Measurements from ENCODE around the gene NTSR2. TPM values are rescaled to one million over a fixed set of nuclear protein-coding genes. Genes with fewer than 3 reads are reported as not detected.

Gene NTSR2
- total RNA-seq, 1 donor from 2014 or later = not detected

- Histone ChIP-seq H3K36me3 (no peaks in the 10 kb centered on the region), H3K27ac (no peak overlapping the region), H3K27me3 (no peaks in the 10 kb centered on the region), H3K4me3 (no peak overlapping the region), H3K9me3 (no peaks in the 10 kb centered on the region), H3K4me1 (peaks cover 4% of the 10 kb centered on the region)
- no peak for DNase-seq (ENCODE audit: extremely low spot score in 2 of 2)
- TF ChIP-seq POLR2A (IDR thresholded peaks at IDR 0.05) = no peak
- TF ChIP-seq CTCF (IDR thresholded peaks at IDR 0.05) = no peak
- TF ChIP-seq POLR2AphosphoS5 (IDR thresholded peaks at IDR 0.05; ENCODE audit: insufficient read depth in 1 of 2, low read depth in 1 of 2) = no peak
- intact Hi-C loops (cut with DNase I) = no loop called here
Observed at GRCh38 chr2:11705711-11706110, 35.7 kb upstream of the NTSR2 start.

DNA sequence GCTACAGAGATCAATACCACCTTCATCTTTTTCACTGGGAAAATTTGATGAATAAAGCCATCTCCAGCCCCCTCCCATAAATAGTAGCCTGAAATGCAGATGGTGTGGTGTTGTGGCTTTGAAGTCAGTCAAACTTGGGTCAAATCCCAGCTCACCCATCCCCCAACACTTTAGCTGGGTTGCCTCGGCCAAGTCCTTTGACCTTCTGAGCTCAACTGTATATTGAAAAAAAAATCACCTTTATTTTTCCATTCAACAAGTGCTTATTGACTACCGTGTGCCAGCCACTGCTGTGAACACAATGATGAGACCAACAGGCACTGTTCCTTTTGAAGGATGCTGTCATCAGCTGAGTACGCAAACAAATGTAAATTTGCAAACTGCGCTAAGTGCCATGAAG lies 35.1 kb upstream of the NTSR2 start:
- no peak for DNase-seq (ENCODE audit: extremely low spot score in 2 of 2)
- H3K27me3 ChIP-seq = no peaks in the 10 kb centered on the region
- TF ChIP-seq CTCF (IDR thresholded peaks at IDR 0.05) = no peak
- no peak for TF ChIP-seq POLR2A (IDR thresholded peaks at IDR 0.05)
- no peak for TF ChIP-seq POLR2AphosphoS5 (IDR thresholded peaks at IDR 0.05; ENCODE audit: insufficient read depth in 1 of 2, low read depth in 1 of 2)
- H3K36me3 ChIP-seq = no peaks in the 10 kb centered on the region
- no peaks in the 10 kb centered on the region for H3K9me3 ChIP-seq
- no peak overlapping the region for H3K4me3 ChIP-seq
- no peaks in the 10 kb centered on the region for H3K4me1 ChIP-seq
- intact Hi-C loops (cut with DNase I) = no loop called here
- H3K27ac ChIP-seq = no peak overlapping the region

DNA sequence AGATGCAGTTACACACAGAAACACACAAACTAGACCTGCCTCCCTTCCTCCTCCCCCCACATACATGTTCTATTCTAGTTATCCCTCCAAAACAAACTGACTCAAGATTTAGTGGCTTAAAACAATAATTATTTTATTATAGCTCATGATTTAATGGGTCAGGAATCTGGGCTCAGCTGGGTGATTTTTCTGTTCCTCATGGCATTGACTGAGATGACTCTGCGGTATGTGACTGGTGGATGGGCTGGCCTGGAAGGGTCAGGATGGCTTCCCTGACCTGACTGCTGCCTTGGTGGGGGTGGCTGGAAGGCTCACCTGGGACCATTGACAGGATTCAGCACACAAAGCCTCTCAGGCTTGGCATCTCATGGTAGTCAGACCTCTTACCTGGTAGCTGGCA lies 33.7 kb upstream of the NTSR2 start:
- intact Hi-C loops (cut with DNase I) = no loop called here
- Histone ChIP-seq H3K9me3 (no peaks in the 10 kb centered on the region), H3K4me3 (no peak overlapping the region), H3K27me3 (no peaks in the 10 kb centered on the region), H3K27ac (no peak overlapping the region), H3K36me3 (no peaks in the 10 kb centered on the region), H3K4me1 (no peaks in the 10 kb centered on the region)
- no peak for TF ChIP-seq POLR2AphosphoS5 (IDR thresholded peaks at IDR 0.05; ENCODE audit: insufficient read depth in 1 of 2, low read depth in 1 of 2)
- no peak for TF ChIP-seq POLR2A (IDR thresholded peaks at IDR 0.05)
- TF ChIP-seq CTCF (IDR thresholded peaks at IDR 0.05) = no peak
- no peak for DNase-seq (ENCODE audit: extremely low spot score in 2 of 2)

GRCh38 chr2:11702946-11703345 lies 33.0 kb upstream of the NTSR2 start:
- no peak for DNase-seq (ENCODE audit: extremely low spot score in 2 of 2)
- no peak overlapping the region for H3K27ac ChIP-seq

More at GRCh38 chr2:11702946-11703345, 33.0 kb upstream of the NTSR2 start:
- H3K36me3 ChIP-seq = no peaks in the 10 kb centered on the region
- TF ChIP-seq POLR2A (IDR thresholded peaks at IDR 0.05) (no peak), POLR2AphosphoS5 (IDR thresholded peaks at IDR 0.05; ENCODE audit: insufficient read depth in 1 of 2, low read depth in 1 of 2) (no peak), CTCF (IDR thresholded peaks at IDR 0.05) (no peak)
- peaks cover under 1% of the 10 kb centered on the region for H3K4me1 ChIP-seq
- no peak overlapping the region for H3K4me3 ChIP-seq
- no peaks in the 10 kb centered on the region for H3K27me3 ChIP-seq
- H3K9me3 ChIP-seq = no peaks in the 10 kb centered on the region
- intact Hi-C loops (cut with DNase I) = no loop called here
